H1 (cell line): ENCODE measurements around the gene LPCAT3. TPM values are rescaled to one million over a fixed set of nuclear protein-coding genes. Genes with fewer than 3 reads are reported as not detected.

Source experiments
- BRCA1 ChIP-seq: IDR thresholded peaks from 2 replicates; pipeline ENCODE4 v1.6.1; 2012; ENCODE audit warnings: low read depth, low read length, improper control_type of control experiment
- EP300 ChIP-seq, 2 experiments: IDR thresholded peaks; 1 replicate in 1 of 2; 2 replicates in 1 of 2; pipeline ENCODE4 v1.6.1; 2011 to 2012; ENCODE audit warnings: low read depth in 2 of 2, low read length in 2 of 2, mild to moderate bottlenecking in 2 of 2, borderline replicate concordance in 1 of 2, inconsistent platforms in 1 of 2, moderate library complexity in 1 of 2
- NANOG ChIP-seq: IDR thresholded peaks from 2 replicates; pipeline ENCODE4 v1.6.1; 2011; ENCODE audit warnings: low read length, low read depth, mild to moderate bottlenecking, inconsistent platforms; ENCODE audit not compliant: insufficient read depth, poor library complexity, severe bottlenecking
- SIX5 ChIP-seq: IDR thresholded peaks from 2 replicates; pipeline ENCODE4 v1.6.1; 2011; ENCODE audit warnings: mild to moderate bottlenecking, low read depth, low read length
- SRF ChIP-seq: IDR thresholded peaks from 2 replicates; pipeline ENCODE4 v1.6.1; 2011; ENCODE audit warnings: mild to moderate bottlenecking, low read depth, low read length, moderate library complexity
- TBP ChIP-seq: IDR thresholded peaks from 2 replicates; pipeline ENCODE4 v1.6.1; 2011; ENCODE audit warnings: low read depth, low read length, improper control_type of control experiment
- TCF12 ChIP-seq: IDR thresholded peaks from 2 replicates; pipeline ENCODE4 v1.6.1; 2011; ENCODE audit warnings: low read depth, mild to moderate bottlenecking, low read length
- TEAD4 ChIP-seq: IDR thresholded peaks from 2 replicates; pipeline ENCODE4 v1.6.1; 2012; ENCODE audit warnings: low read depth, low read length, inconsistent platforms, mixed read lengths
- polyA plus RNA-seq, 7 experiments: library from polyadenylated mRNA; depleted of rRNA in 3 of 7; stranded (reverse) in 5 of 7; unstranded in 2 of 7; fragments of >200 nt in 5 of 7; fragments of 200-250 nt in 2 of 7; gene quantifications; 1 replicate in 5 of 7; 2 replicates in 1 of 7; 4 replicates in 1 of 7; pipeline versions ENCODE4 v1.2.1 to v1.2.3, GENCODE V29; 2011 to 2013; ENCODE audit warnings: missing spikeins in 2 of 7, mixed read lengths in 2 of 7
- total RNA-seq: library from RNA; stranded (reverse); fragmentation: NEBNext Ultra II Directional; extraction: Animal tissue kit (Norgen Biotek cat#: 25700); gene quantifications from 2 replicates; pipeline ENCODE4 v1.2.1, GENCODE V29; 2021
- TF ChIP-seq, protein P1 (sequence below): fragments of 300-600 bp; sonication (generic); IDR thresholded peaks from 2 replicates; pipeline ENCODE4 v1.7.1; 2012; ENCODE audit warnings: low read length, moderate library complexity, mild to moderate bottlenecking, inconsistent platforms; ENCODE audit not compliant: insufficient replicate concordance

LPCAT3 gene
- total and polyA plus RNA-seq, 2 of the 8 experiments (the other 6 are each of a cell fraction or from before 2014, with no cell fraction given): 55.8 to 70.4 TPM

DNA sequence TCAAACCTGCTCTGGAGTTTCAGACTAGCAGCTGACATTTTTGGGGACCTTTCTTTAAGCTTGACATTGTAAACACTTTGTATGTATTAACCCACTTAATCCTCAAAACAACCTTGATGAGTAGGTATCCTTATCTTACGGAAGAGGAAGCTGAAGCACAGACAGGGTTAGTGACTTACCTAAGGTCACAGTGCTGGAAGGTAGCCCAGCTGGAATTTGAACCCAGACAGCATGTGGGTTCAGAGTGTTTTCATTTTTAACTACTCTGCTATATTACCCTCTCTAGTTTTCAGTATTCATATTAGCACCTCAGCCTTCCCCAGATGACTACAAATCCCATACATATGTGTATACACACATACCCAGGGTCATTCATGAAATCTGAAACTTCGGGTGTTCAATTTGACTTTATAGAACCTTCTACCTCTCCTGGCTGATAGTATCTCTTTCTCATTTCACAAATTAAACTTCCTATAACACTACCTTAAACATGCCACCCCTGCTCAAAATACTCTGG lies 13.9 kb downstream of the LPCAT3 start (continued):
- TF ChIP-seq EP300 (IDR thresholded peaks at IDR 0.05; ENCODE audit: borderline replicate concordance in 1 of 2, low read depth in 2 of 2, low read length in 2 of 2): no peak
- TF ChIP-seq TCF12: no peak
- no peak for TF ChIP-seq SRF
- no peak for TF ChIP-seq SIX5
- TF ChIP-seq TBP: no peak
- no peak for TF ChIP-seq NANOG
- TF ChIP-seq TEAD4: no peak
- TF ChIP-seq, protein P1, sequence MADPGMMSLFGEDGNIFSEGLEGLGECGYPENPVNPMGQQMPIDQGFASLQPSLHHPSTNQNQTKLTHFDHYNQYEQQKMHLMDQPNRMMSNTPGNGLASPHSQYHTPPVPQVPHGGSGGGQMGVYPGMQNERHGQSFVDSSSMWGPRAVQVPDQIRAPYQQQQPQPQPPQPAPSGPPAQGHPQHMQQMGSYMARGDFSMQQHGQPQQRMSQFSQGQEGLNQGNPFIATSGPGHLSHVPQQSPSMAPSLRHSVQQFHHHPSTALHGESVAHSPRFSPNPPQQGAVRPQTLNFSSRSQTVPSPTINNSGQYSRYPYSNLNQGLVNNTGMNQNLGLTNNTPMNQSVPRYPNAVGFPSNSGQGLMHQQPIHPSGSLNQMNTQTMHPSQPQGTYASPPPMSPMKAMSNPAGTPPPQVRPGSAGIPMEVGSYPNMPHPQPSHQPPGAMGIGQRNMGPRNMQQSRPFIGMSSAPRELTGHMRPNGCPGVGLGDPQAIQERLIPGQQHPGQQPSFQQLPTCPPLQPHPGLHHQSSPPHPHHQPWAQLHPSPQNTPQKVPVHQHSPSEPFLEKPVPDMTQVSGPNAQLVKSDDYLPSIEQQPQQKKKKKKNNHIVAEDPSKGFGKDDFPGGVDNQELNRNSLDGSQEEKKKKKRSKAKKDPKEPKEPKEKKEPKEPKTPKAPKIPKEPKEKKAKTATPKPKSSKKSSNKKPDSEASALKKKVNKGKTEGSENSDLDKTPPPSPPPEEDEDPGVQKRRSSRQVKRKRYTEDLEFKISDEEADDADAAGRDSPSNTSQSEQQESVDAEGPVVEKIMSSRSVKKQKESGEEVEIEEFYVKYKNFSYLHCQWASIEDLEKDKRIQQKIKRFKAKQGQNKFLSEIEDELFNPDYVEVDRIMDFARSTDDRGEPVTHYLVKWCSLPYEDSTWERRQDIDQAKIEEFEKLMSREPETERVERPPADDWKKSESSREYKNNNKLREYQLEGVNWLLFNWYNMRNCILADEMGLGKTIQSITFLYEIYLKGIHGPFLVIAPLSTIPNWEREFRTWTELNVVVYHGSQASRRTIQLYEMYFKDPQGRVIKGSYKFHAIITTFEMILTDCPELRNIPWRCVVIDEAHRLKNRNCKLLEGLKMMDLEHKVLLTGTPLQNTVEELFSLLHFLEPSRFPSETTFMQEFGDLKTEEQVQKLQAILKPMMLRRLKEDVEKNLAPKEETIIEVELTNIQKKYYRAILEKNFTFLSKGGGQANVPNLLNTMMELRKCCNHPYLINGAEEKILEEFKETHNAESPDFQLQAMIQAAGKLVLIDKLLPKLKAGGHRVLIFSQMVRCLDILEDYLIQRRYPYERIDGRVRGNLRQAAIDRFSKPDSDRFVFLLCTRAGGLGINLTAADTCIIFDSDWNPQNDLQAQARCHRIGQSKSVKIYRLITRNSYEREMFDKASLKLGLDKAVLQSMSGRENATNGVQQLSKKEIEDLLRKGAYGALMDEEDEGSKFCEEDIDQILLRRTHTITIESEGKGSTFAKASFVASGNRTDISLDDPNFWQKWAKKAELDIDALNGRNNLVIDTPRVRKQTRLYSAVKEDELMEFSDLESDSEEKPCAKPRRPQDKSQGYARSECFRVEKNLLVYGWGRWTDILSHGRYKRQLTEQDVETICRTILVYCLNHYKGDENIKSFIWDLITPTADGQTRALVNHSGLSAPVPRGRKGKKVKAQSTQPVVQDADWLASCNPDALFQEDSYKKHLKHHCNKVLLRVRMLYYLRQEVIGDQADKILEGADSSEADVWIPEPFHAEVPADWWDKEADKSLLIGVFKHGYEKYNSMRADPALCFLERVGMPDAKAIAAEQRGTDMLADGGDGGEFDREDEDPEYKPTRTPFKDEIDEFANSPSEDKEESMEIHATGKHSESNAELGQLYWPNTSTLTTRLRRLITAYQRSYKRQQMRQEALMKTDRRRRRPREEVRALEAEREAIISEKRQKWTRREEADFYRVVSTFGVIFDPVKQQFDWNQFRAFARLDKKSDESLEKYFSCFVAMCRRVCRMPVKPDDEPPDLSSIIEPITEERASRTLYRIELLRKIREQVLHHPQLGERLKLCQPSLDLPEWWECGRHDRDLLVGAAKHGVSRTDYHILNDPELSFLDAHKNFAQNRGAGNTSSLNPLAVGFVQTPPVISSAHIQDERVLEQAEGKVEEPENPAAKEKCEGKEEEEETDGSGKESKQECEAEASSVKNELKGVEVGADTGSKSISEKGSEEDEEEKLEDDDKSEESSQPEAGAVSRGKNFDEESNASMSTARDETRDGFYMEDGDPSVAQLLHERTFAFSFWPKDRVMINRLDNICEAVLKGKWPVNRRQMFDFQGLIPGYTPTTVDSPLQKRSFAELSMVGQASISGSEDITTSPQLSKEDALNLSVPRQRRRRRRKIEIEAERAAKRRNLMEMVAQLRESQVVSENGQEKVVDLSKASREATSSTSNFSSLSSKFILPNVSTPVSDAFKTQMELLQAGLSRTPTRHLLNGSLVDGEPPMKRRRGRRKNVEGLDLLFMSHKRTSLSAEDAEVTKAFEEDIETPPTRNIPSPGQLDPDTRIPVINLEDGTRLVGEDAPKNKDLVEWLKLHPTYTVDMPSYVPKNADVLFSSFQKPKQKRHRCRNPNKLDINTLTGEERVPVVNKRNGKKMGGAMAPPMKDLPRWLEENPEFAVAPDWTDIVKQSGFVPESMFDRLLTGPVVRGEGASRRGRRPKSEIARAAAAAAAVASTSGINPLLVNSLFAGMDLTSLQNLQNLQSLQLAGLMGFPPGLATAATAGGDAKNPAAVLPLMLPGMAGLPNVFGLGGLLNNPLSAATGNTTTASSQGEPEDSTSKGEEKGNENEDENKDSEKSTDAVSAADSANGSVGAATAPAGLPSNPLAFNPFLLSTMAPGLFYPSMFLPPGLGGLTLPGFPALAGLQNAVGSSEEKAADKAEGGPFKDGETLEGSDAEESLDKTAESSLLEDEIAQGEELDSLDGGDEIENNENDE: no peak
- TF ChIP-seq BRCA1: no peak
